GM23248 (cell line): ENCODE measurements around the gene HSD17B8. TPM values are rescaled to one million over a fixed set of nuclear protein-coding genes. Genes with fewer than 3 reads are reported as not detected.

Source experiments
- DNase-seq: peaks from one replicate; pipeline ENCODE4 v3.0.0-alpha.2; 2015
- H2AFZ ChIP-seq: fragments of 200-600 bp; sonication (generic); 2 replicates; pipeline ENCODE4 v1.6.1; 2016; ENCODE audit warnings: antibody characterized with exemption
- H3F3A ChIP-seq: fragments of 200-600 bp; sonication (generic); 2 replicates; pipeline ENCODE4 v1.6.1; 2016; ENCODE audit warnings: mild to moderate bottlenecking, antibody characterized with exemption, mixed run types; ENCODE audit not compliant: insufficient read depth
- H3K27ac ChIP-seq: fragments of 200-600 bp; sonication (generic); 2 replicates; pipeline ENCODE4 v1.5.1; 2016; ENCODE audit warnings: mild to moderate bottlenecking
- H3K27me3 ChIP-seq: fragments of 200-600 bp; sonication (generic); replicated peaks from 2 replicates; pipeline ENCODE4 v1.6.1; 2016; ENCODE audit warnings: mild to moderate bottlenecking; ENCODE audit not compliant: insufficient read depth
- H3K36me3 ChIP-seq: fragments of 200-600 bp; sonication (generic); 2 replicates; pipeline ENCODE4 v1.6.1; 2016; ENCODE audit warnings: low read depth, mild to moderate bottlenecking
- H3K4me1 ChIP-seq: fragments of 200-600 bp; sonication (generic); 2 replicates; pipeline ENCODE4 v1.6.1; 2016; ENCODE audit warnings: mild to moderate bottlenecking; ENCODE audit not compliant: insufficient read depth
- H3K4me2 ChIP-seq: fragments of 200-600 bp; sonication (generic); one replicate; pipeline ENCODE4 v1.6.1; 2016; ENCODE audit warnings: mild to moderate bottlenecking; ENCODE audit not compliant: unreplicated experiment
- H3K4me3 ChIP-seq: fragments of 200-600 bp; sonication (generic); 2 replicates; pipeline ENCODE4 v1.5.1; 2016; ENCODE audit warnings: mild to moderate bottlenecking
- H3K79me2 ChIP-seq: fragments of 200-600 bp; sonication (generic); 2 replicates; pipeline ENCODE4 v1.6.1; 2016; ENCODE audit warnings: mild to moderate bottlenecking; ENCODE audit not compliant: insufficient read depth
- H3K9ac ChIP-seq: fragments of 200-600 bp; sonication (generic); 2 replicates; pipeline ENCODE4 v1.6.1; 2016; ENCODE audit warnings: mild to moderate bottlenecking
- H3K9me2 ChIP-seq: fragments of 200-600 bp; sonication (generic); 2 replicates; pipeline ENCODE4 v1.6.1; 2016; ENCODE audit warnings: mixed run types, mild to moderate bottlenecking, moderate library complexity; ENCODE audit not compliant: insufficient read depth
- H3K9me3 ChIP-seq: fragments of 200-600 bp; sonication (generic); one replicate; pipeline ENCODE4 v1.6.1; 2017; ENCODE audit warnings: low read depth
- H4K20me1 ChIP-seq: fragments of 200-600 bp; sonication (generic); 2 replicates; pipeline ENCODE4 v1.6.0; 2016; ENCODE audit not compliant: insufficient read depth
- EZH2 ChIP-seq: fragments of 200-600 bp; sonication (generic); IDR thresholded peaks from 2 replicates; pipeline ENCODE4 v1.6.1; 2018; ENCODE audit warnings: antibody characterized with exemption, mild to moderate bottlenecking; ENCODE audit not compliant: insufficient read depth, poor library complexity, severe bottlenecking
- EZH2phosphoT487 ChIP-seq: fragments of 200-600 bp; sonication (generic); IDR thresholded peaks from 2 replicates; pipeline ENCODE4 v1.6.1; 2018; ENCODE audit warnings: antibody characterized with exemption, moderate library complexity, mild to moderate bottlenecking, low read depth; ENCODE audit not compliant: insufficient read depth
- WGBS, 2 experiments: methylation state at CpG; one replicate each; pipeline ENCODE4 v1.1.6; 2015 to 2017; ENCODE audit warnings: low lambda C conversion rate in 2 of 2, low coverage in 1 of 2; ENCODE audit errors: missing lambda C conversion rate in 2 of 2; 5-methylcytosine and 5-hydroxymethylcytosine counted together
- in situ Hi-C: fragments of 300-500 bp; cut with MboI; formaldehyde crosslinking; loops from 2 replicates; pipeline ENCODE4 v1.15.0; 2020
- polyA plus RNA-seq: library from polyadenylated mRNA; unstranded; fragments of >200 nt; fragmentation: Nextera tagmentation; extraction: Ambion mirVana; gene quantifications from 2 replicates; pipeline ENCODE4 v1.2.1, GENCODE V29; 2016
- total RNA-seq: library from RNA; depleted of rRNA; stranded (reverse); fragments of >200 nt; shearing (Covaris generic); gene quantifications from 2 replicates; pipeline ENCODE4 v1.2.3, GENCODE V29; 2014

HSD17B8 gene
- total and polyA plus RNA-seq, 2 experiments from 2014 or later, result 3.7 to 5.6 TPM

DNA sequence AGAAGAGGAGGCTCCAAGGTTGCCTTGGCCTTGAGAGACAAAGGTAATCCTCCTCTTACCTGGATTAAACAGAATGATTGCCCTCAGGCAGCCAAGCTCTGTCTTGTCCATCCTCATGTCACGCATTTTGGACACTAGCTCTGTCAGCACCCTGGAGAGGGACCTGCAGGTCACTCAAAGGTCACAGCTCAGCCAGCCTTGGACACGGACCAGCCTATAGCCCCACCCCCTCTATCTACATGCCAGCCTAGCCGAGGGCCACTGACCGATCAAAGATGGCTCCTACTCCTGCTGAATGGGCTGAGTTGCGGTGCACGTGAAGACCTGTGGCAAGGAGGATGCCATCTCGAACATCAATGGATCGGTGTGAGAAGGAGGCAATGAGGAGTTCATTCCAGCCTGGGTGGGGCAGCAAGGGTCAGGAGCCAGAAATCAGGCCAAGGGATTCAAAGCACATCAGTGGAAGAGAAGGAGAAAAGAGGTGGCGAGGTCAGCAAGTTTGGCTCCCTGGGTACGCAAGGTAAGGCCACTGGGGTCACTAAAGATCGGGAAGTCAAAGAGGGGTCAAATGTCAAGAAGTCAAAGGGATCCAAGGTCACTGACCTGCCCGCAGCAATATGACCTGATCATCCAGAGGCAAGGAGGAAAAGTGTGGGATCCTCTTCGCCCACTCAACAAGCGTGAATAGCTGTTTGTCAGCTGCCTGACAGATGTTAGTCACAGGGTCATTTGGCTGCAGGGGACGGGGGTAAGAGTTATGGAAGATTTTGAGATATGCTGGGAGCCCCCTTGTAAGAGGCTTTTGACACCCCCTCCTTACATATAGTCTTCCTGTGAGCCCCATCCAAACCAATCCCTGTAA, 8.9 kb upstream of the HSD17B8 start:
- WGBS, 2 experiments, result 86 to 93% methylated on average over 15 of the region's 15 CpGs
- Histone ChIP-seq H3K9me2 (no peaks in the 10 kb centered on the region), H3K79me2 (peaks cover 39% of the 10 kb centered on the region), H3K27me3 (peaks cover 15% of the 10 kb centered on the region), H4K20me1 (no peaks in the 10 kb centered on the region; the same call in 1 of the 2 replicates), H3F3A (peaks cover 19% of the 10 kb centered on the region; the same call in 1 of the 2 replicates), H2AFZ (no peak overlapping the region), H3K4me3 (no peak overlapping the region), H3K9ac (no peak overlapping the region), H3K27ac (no peak overlapping the region), H3K4me2 (no peak overlapping the region), H3K36me3 (peaks cover 16% of the 10 kb centered on the region), H3K4me1 (no peaks in the 10 kb centered on the region), H3K9me3 (no peaks in the 10 kb centered on the region)
- TF ChIP-seq EZH2phosphoT487 (no peak), EZH2 (no peak)
- DNase-seq, result no peak
- in situ Hi-C loops, result no loop called here

DNA sequence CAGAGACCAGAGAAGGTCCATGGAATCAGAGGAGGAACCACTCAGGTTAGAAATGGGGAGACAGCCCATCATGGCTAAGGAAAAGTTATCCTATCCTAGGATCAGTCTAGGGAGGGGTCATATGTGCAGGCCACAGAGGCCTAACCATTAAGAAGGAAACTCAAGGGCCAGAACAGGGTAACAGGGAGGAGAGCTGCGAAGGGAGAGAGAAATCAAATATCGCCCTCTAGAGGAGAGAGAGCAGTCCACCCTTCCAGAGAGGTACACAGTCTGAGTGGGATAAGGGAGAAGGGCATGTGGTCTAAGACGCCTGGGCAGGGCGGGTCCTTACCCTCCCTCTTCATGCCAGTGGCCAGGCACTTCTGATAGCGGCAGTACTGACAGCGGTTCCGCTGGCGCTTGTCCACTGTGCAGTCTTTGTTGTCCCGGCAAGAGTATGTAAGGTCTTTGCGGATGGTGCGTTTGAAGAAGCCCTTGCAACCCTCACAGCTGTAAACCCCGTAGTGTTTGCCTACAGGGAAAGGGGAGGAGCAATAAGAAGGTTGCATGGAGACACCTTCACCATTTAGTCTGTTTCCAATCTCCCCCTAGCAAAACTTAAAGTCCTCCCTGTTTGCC, 6.9 kb upstream of the HSD17B8 start:
- H3K4me1 ChIP-seq, result peaks cover 6% of the 10 kb centered on the region; the same call in 1 of the 2 replicates
- no peak for TF ChIP-seq EZH2phosphoT487
- no peak for TF ChIP-seq EZH2
- H3K9ac ChIP-seq, result peak overlapping the region; percentile 22; the same call in 1 of the 2 replicates
- H3K9me3 ChIP-seq, result no peaks in the 10 kb centered on the region
- peaks cover 16% of the 10 kb centered on the region for H3K36me3 ChIP-seq
- H3K79me2 ChIP-seq, result peaks cover 57% of the 10 kb centered on the region
- WGBS, 2 experiments, result 30 to 35% methylated on average over 12 of the region's 12 CpGs
- in situ Hi-C loops, result no loop called here
- no peaks in the 10 kb centered on the region; the same call in 1 of the 2 replicates for H4K20me1 ChIP-seq
- peaks cover 25% of the 10 kb centered on the region for H3F3A ChIP-seq
- no peak overlapping the region for H3K4me3 ChIP-seq
- H2AFZ ChIP-seq, result no peak overlapping the region
- peak; percentile 84 for DNase-seq
- peak overlapping the region; percentile 13 for H3K4me2 ChIP-seq
- no peaks in the 10 kb centered on the region for H3K9me2 ChIP-seq
- H3K27ac ChIP-seq, result no peak overlapping the region
- H3K27me3 ChIP-seq, result no peaks in the 10 kb centered on the region; the same call in 1 of the 2 replicates

DNA sequence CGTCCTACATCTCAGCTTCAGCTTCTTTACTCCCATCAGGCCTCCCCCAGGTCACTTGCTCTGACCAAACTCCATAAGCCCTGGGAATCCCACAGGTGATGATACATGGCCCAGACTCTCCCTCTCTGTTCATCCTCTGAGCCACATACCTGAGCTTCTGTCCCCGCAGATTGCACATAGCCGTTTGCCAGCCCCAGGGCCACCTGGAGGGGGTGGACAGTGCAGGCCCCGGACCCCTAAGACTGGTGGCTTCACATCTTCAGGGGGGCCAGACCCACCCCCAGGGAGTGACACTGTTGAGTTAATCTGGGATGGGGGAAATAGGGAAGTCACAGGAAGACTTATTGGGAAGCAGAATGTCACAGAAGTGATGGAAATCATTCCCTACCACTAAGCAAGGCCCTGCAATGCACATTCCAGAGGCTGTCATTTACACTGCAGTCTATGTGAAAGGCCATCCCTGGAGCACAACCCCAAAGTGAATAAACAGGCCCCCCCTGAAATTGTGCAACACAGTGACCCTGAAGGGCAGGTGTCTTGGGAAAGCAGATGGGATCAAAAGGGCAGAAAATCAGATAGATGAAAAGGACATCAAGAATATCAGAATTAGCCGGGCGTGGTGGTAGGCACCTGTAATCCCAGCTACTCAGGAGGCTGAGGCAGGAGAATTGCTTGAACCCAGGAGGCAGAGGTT, 6.1 kb upstream of the HSD17B8 start:
- Histone ChIP-seq H3K79me2 (peaks cover 64% of the 10 kb centered on the region), H3K27me3 (no peaks in the 10 kb centered on the region), H4K20me1 (no peaks in the 10 kb centered on the region; the same call in 1 of the 2 replicates), H3F3A (peaks cover 32% of the 10 kb centered on the region), H3K36me3 (peaks cover 22% of the 10 kb centered on the region), H3K4me2 (peak overlapping the region; percentile 4), H3K27ac (no peak overlapping the region), H3K9me2 (no peaks in the 10 kb centered on the region), H3K9ac (0 out of 2 replicates have a peak overlapping the region, but pooled peaks have one; percentile 8), H2AFZ (no peak overlapping the region), H3K4me3 (no peak overlapping the region), H3K4me1 (peaks cover 9% of the 10 kb centered on the region; the same call in 1 of the 2 replicates), H3K9me3 (no peaks in the 10 kb centered on the region)
- no peak for DNase-seq
- TF ChIP-seq EZH2phosphoT487, result no peak
- TF ChIP-seq EZH2, result no peak
- WGBS, 2 experiments, result 89 to 92% methylated on average over 6 of the region's 6 CpGs
- in situ Hi-C loops, result no loop called here

- no peak overlapping the region for H3K27ac ChIP-seq
- peak overlapping the region; percentile 100 for H3K9ac ChIP-seq
- in situ Hi-C loops, result no loop called here
- H3K4me2 ChIP-seq, result peak overlapping the region; percentile 98
- peaks cover 71% of the 10 kb centered on the region for H3K79me2 ChIP-seq
- no peaks in the 10 kb centered on the region for H3K9me2 ChIP-seq
- no peaks in the 10 kb centered on the region for H3K27me3 ChIP-seq
- peaks cover 11% of the 10 kb centered on the region for H3K4me1 ChIP-seq
- no peak for DNase-seq
- peak overlapping the region; percentile 99 for H3K4me3 ChIP-seq
- no peak overlapping the region for H2AFZ ChIP-seq
- TF ChIP-seq EZH2phosphoT487 (no peak), EZH2 (no peak)
- peaks cover 34% of the 10 kb centered on the region for H3F3A ChIP-seq
- H3K36me3 ChIP-seq, result peaks cover 24% of the 10 kb centered on the region
- WGBS, 2 experiments, result 16 to 43% methylated on average over 1 to 3 of the region's 3 CpGs
- H3K9me3 ChIP-seq, result no peaks in the 10 kb centered on the region
- H4K20me1 ChIP-seq, result no peaks in the 10 kb centered on the region; the same call in 1 of the 2 replicates
Observed at GRCh38 chr6:33198853-33199436, 5.5 kb upstream of the HSD17B8 start.
